Lower leg skin (tissue), 3 donors: ENCODE results near the gene GEMIN7.

Experiments
- POLR2A ChIP-seq, 2 donors: fragments of 450-650 bp; IDR thresholded peaks; one replicate each; pipeline ENCODE4 v1.6.1; 2016 to 2017; ENCODE audit warnings: antibody characterized with exemption in 2 of 2, mild to moderate bottlenecking in 1 of 2, moderate library complexity in 1 of 2
- TF ChIP-seq, protein P1 (sequence below), 3 donors: fragments of 450-650 bp; IDR thresholded peaks; one replicate each; pipeline ENCODE4 v1.5.1; 2016; ENCODE audit warnings: antibody characterized with exemption in 3 of 3, mild to moderate bottlenecking in 3 of 3, moderate library complexity in 2 of 3

DNA sequence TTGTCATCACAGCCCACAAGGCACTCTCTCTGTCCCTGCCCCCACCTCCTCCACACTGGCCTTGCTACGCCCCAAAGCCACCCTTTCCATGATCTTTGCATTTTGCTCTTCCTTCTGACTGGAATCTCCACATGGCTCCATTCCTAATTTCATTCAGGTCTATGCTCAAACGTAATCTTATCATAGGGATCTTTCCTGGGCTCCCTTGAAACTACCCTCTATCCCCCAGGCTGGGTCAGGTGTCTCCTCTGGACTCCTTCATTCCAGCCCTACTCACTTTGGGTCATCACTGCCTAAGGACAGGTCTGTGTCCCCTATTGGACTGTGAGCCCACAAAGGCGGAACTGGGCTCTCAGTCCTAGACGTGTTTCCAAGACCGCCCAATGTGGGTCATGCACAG, 3.1 kb downstream of the GEMIN7 start:
- TF ChIP-seq, protein P1, sequence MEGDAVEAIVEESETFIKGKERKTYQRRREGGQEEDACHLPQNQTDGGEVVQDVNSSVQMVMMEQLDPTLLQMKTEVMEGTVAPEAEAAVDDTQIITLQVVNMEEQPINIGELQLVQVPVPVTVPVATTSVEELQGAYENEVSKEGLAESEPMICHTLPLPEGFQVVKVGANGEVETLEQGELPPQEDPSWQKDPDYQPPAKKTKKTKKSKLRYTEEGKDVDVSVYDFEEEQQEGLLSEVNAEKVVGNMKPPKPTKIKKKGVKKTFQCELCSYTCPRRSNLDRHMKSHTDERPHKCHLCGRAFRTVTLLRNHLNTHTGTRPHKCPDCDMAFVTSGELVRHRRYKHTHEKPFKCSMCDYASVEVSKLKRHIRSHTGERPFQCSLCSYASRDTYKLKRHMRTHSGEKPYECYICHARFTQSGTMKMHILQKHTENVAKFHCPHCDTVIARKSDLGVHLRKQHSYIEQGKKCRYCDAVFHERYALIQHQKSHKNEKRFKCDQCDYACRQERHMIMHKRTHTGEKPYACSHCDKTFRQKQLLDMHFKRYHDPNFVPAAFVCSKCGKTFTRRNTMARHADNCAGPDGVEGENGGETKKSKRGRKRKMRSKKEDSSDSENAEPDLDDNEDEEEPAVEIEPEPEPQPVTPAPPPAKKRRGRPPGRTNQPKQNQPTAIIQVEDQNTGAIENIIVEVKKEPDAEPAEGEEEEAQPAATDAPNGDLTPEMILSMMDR (IDR thresholded peaks at IDR 0.05): no peak
- no peak for TF ChIP-seq POLR2A (IDR thresholded peaks at IDR 0.05)
